GM12873 (cell line): ENCODE measurements around the gene PPM1F.

Source experiments
- CTCF ChIP-seq: IDR thresholded peaks from 2 replicates; pipeline ENCODE4 v1.5.1; 2012; ENCODE audit warnings: low read depth, mild to moderate bottlenecking, moderate library complexity, low read length, control low read depth; ENCODE audit not compliant: insufficient read depth; ENCODE audit errors: missing control alignments

PPM1F gene

GRCh38 chr22:21968452-21969129, 15.9 kb upstream of the PPM1F start:
- no peak for TF ChIP-seq CTCF

GRCh38 chr22:21967693-21968271, 15.1 kb upstream of the PPM1F start:
- no peak for TF ChIP-seq CTCF

- TF ChIP-seq CTCF = no peak
These were observed 14.2 kb upstream of the PPM1F start for GRCh38 chr22:21966643-21967516.

GRCh38 chr22:21965762-21966288, 13.2 kb upstream of the PPM1F start:
- no peak for TF ChIP-seq CTCF

GRCh38 chr22:21964918-21965484, 12.4 kb upstream of the PPM1F start:
- TF ChIP-seq CTCF = no peak

GRCh38 chr22:21964234-21964633, 11.6 kb upstream of the PPM1F start:
- TF ChIP-seq CTCF = no peak

GRCh38 chr22:21963790-21964211, 11.2 kb upstream of the PPM1F start:
- TF ChIP-seq CTCF = no peak
